ENCODE results near the gene ADGRL4. TPM values are rescaled to one million over a fixed set of nuclear protein-coding genes. Genes with fewer than 3 reads are reported as not detected.

Gene ADGRL4
- polyA plus RNA-seq (2013, experiment 1 of 2), result 71.0 TPM
- polyA plus RNA-seq (2013, experiment 2 of 2), result 63.0 TPM

- Histone ChIP-seq H3K27ac (ENCODE audit: low read depth, low read length, severe bottlenecking) (peak within 1 kb of the TSS; percentile 74), H3K4me3 (ENCODE audit: extremely low read depth, insufficient read depth, low read length, poor library complexity, severe bottlenecking) (peak within 1 kb of the TSS; percentile 50), H3K4me1 (ENCODE audit: control insufficient read depth, insufficient read depth, low read length, poor library complexity, severe bottlenecking) (no peaks in the 10 kb centered on the region), H3K36me3 (ENCODE audit: control insufficient read depth, insufficient read depth, low read length) (no peaks in the 10 kb centered on the region), H3K9me3 (ENCODE audit: control insufficient read depth, low read length) (no peaks in the 10 kb centered on the region)
- 4 to 7% methylated on average over 29 to 31 of the region's 35 CpGs for WGBS, 2 experiments (ENCODE audit: insufficient coverage in 2 of 2)
These were observed at the start of gene ADGRL4 for GRCh38 chr1:79006564-79006963. ADGRL4 (minus strand) TSS chr1:79006730; CDS start chr1:79006654, 76 bp downstream.

GRCh38 chr1:79055856-79056255, 49.3 kb upstream of the ADGRL4 start:
- H3K4me1 ChIP-seq (ENCODE audit: control insufficient read depth, insufficient read depth, low read length, poor library complexity, severe bottlenecking), result no peaks in the 10 kb centered on the region
- H3K9me3 ChIP-seq (ENCODE audit: control insufficient read depth, low read length), result peaks cover 3% of the 10 kb centered on the region
- WGBS, 2 experiments (ENCODE audit: insufficient coverage in 2 of 2), result 91 to 96% methylated on average over 12 to 14 of the region's 15 CpGs
- H3K36me3 ChIP-seq (ENCODE audit: control insufficient read depth, insufficient read depth, low read length), result no peaks in the 10 kb centered on the region
- H3K27ac ChIP-seq (ENCODE audit: low read depth, low read length, severe bottlenecking), result no peak overlapping the region
- H3K4me3 ChIP-seq (ENCODE audit: extremely low read depth, insufficient read depth, low read length, poor library complexity, severe bottlenecking), result no peak overlapping the region

GRCh38 chr1:79052829-79053449, 46.4 kb upstream of the ADGRL4 start:
- no peak overlapping the region for H3K4me3 ChIP-seq (ENCODE audit: extremely low read depth, insufficient read depth, low read length, poor library complexity, severe bottlenecking)
- no peak overlapping the region for H3K27ac ChIP-seq (ENCODE audit: low read depth, low read length, severe bottlenecking)
- H3K4me1 ChIP-seq (ENCODE audit: control insufficient read depth, insufficient read depth, low read length, poor library complexity, severe bottlenecking), result no peaks in the 10 kb centered on the region
- no peaks in the 10 kb centered on the region for H3K36me3 ChIP-seq (ENCODE audit: control insufficient read depth, insufficient read depth, low read length)
- WGBS, 2 experiments (ENCODE audit: insufficient coverage in 2 of 2), result 91 to 94% methylated on average over 2 of the region's 4 CpGs
- H3K9me3 ChIP-seq (ENCODE audit: control insufficient read depth, low read length), result peaks cover 3% of the 10 kb centered on the region

- Histone ChIP-seq H3K9me3 (ENCODE audit: control insufficient read depth, low read length) (no peaks in the 10 kb centered on the region), H3K4me1 (ENCODE audit: control insufficient read depth, insufficient read depth, low read length, poor library complexity, severe bottlenecking) (no peaks in the 10 kb centered on the region), H3K36me3 (ENCODE audit: control insufficient read depth, insufficient read depth, low read length) (no peaks in the 10 kb centered on the region), H3K4me3 (ENCODE audit: extremely low read depth, insufficient read depth, low read length, poor library complexity, severe bottlenecking) (no peak overlapping the region), H3K27ac (ENCODE audit: low read depth, low read length, severe bottlenecking) (no peak overlapping the region)
- 90 to 91% methylated on average over 15 to 18 of the region's 18 CpGs for WGBS, 2 experiments (ENCODE audit: insufficient coverage in 2 of 2)
These were observed 38.6 kb upstream of the ADGRL4 start for GRCh38 chr1:79044974-79045650.

- Histone ChIP-seq H3K4me3 (ENCODE audit: extremely low read depth, insufficient read depth, low read length, poor library complexity, severe bottlenecking) (no peak overlapping the region), H3K27ac (ENCODE audit: low read depth, low read length, severe bottlenecking) (peak overlapping the region; percentile 67), H3K9me3 (ENCODE audit: control insufficient read depth, low read length) (no peaks in the 10 kb centered on the region), H3K36me3 (ENCODE audit: control insufficient read depth, insufficient read depth, low read length) (no peaks in the 10 kb centered on the region), H3K4me1 (ENCODE audit: control insufficient read depth, insufficient read depth, low read length, poor library complexity, severe bottlenecking) (no peaks in the 10 kb centered on the region)
- 55 to 77% methylated on average over 2 of the region's 4 CpGs for WGBS, 2 experiments (ENCODE audit: insufficient coverage in 2 of 2)
These were observed 37.0 kb upstream of the ADGRL4 start for GRCh38 chr1:79043506-79043905.

GRCh38 chr1:79042539-79042938, 36.0 kb upstream of the ADGRL4 start:
- no CpG with 5 or more reads among the region's 2 CpGs for WGBS, 2 experiments (ENCODE audit: insufficient coverage in 2 of 2)
- peaks cover 5% of the 10 kb centered on the region for H3K9me3 ChIP-seq (ENCODE audit: control insufficient read depth, low read length)
- no peaks in the 10 kb centered on the region for H3K4me1 ChIP-seq (ENCODE audit: control insufficient read depth, insufficient read depth, low read length, poor library complexity, severe bottlenecking)
- no peak overlapping the region for H3K4me3 ChIP-seq (ENCODE audit: extremely low read depth, insufficient read depth, low read length, poor library complexity, severe bottlenecking)
- H3K36me3 ChIP-seq (ENCODE audit: control insufficient read depth, insufficient read depth, low read length), result no peaks in the 10 kb centered on the region
- H3K27ac ChIP-seq (ENCODE audit: low read depth, low read length, severe bottlenecking), result peak overlapping the region; percentile 11

GRCh38 chr1:79042117-79042516, 35.6 kb upstream of the ADGRL4 start:
- Histone ChIP-seq H3K9me3 (ENCODE audit: control insufficient read depth, low read length) (peaks cover 9% of the 10 kb centered on the region), H3K4me1 (ENCODE audit: control insufficient read depth, insufficient read depth, low read length, poor library complexity, severe bottlenecking) (no peaks in the 10 kb centered on the region), H3K4me3 (ENCODE audit: extremely low read depth, insufficient read depth, low read length, poor library complexity, severe bottlenecking) (no peak overlapping the region), H3K36me3 (ENCODE audit: control insufficient read depth, insufficient read depth, low read length) (no peaks in the 10 kb centered on the region), H3K27ac (ENCODE audit: low read depth, low read length, severe bottlenecking) (no peak overlapping the region)
- WGBS, 2 experiments (ENCODE audit: insufficient coverage in 2 of 2), result no CpG with 5 or more reads among the region's 2 CpGs

GRCh38 chr1:79041666-79042065, 35.1 kb upstream of the ADGRL4 start:
- WGBS, 2 experiments (ENCODE audit: insufficient coverage in 2 of 2), result 100% methylated on average over 1 of the region's 3 CpGs

GRCh38 chr1:79040424-79041082, 34.0 kb upstream of the ADGRL4 start:
- 83 to 97% methylated on average over 5 of the region's 10 CpGs for WGBS, 2 experiments (ENCODE audit: insufficient coverage in 2 of 2)
- H3K9me3 ChIP-seq (ENCODE audit: control insufficient read depth, low read length), result peaks cover 17% of the 10 kb centered on the region
- H3K4me3 ChIP-seq (ENCODE audit: extremely low read depth, insufficient read depth, low read length, poor library complexity, severe bottlenecking), result no peak overlapping the region
- H3K4me1 ChIP-seq (ENCODE audit: control insufficient read depth, insufficient read depth, low read length, poor library complexity, severe bottlenecking), result no peaks in the 10 kb centered on the region
- no peak overlapping the region for H3K27ac ChIP-seq (ENCODE audit: low read depth, low read length, severe bottlenecking)
- H3K36me3 ChIP-seq (ENCODE audit: control insufficient read depth, insufficient read depth, low read length), result no peaks in the 10 kb centered on the region

More at GRCh38 chr1:79041666-79042065, 35.1 kb upstream of the ADGRL4 start:
- H3K4me1 ChIP-seq (ENCODE audit: control insufficient read depth, insufficient read depth, low read length, poor library complexity, severe bottlenecking), result no peaks in the 10 kb centered on the region
- no peak overlapping the region for H3K27ac ChIP-seq (ENCODE audit: low read depth, low read length, severe bottlenecking)
- H3K4me3 ChIP-seq (ENCODE audit: extremely low read depth, insufficient read depth, low read length, poor library complexity, severe bottlenecking), result no peak overlapping the region
- H3K36me3 ChIP-seq (ENCODE audit: control insufficient read depth, insufficient read depth, low read length), result no peaks in the 10 kb centered on the region
- H3K9me3 ChIP-seq (ENCODE audit: control insufficient read depth, low read length), result peaks cover 14% of the 10 kb centered on the region

- Histone ChIP-seq H3K4me1 (ENCODE audit: control insufficient read depth, insufficient read depth, low read length, poor library complexity, severe bottlenecking) (no peaks in the 10 kb centered on the region), H3K27ac (ENCODE audit: low read depth, low read length, severe bottlenecking) (no peak overlapping the region), H3K9me3 (ENCODE audit: control insufficient read depth, low read length) (peaks cover 17% of the 10 kb centered on the region), H3K4me3 (ENCODE audit: extremely low read depth, insufficient read depth, low read length, poor library complexity, severe bottlenecking) (no peak overlapping the region), H3K36me3 (ENCODE audit: control insufficient read depth, insufficient read depth, low read length) (no peaks in the 10 kb centered on the region)
- WGBS, 2 experiments (ENCODE audit: insufficient coverage in 2 of 2), result 85 to 90% methylated on average over 2 of the region's 2 CpGs
These were observed 30.6 kb upstream of the ADGRL4 start for GRCh38 chr1:79037085-79037484.
